Activated T-cell treated with anti-CD3 and anti-CD28 coated beads for 48 hours (primary cell): ENCODE measurements around the gene BRINP2.
"Not testable (repeated sequence)": the region's sequence is repeated elsewhere in the genome, so short reads cannot be mapped to it uniquely, and the experiment has no call there.

Experiments used
- DNase-seq: peaks from one replicate; pipeline ENCODE4 v3.0.0-alpha.2; 2020; ENCODE audit warnings: low read depth

Gene BRINP2

GRCh38 chr1:177321434-177321833 is 150.7 kb downstream of the BRINP2 start:
- DNase-seq: not testable (repeated sequence)

GRCh38 chr1:177328251-177328650 is 157.5 kb downstream of the BRINP2 start:
- no peak for DNase-seq

- DNase-seq: no peak
Observed at GRCh38 chr1:177329871-177330270, 159.1 kb downstream of the BRINP2 start.
